ENCODE results near the gene MATK. TPM values are rescaled to one million over a fixed set of nuclear protein-coding genes. Genes with fewer than 3 reads are reported as not detected.

MATK gene
- total RNA-seq, 2 experiments from 2014 or later = 9.1 to 9.4 TPM

DNA sequence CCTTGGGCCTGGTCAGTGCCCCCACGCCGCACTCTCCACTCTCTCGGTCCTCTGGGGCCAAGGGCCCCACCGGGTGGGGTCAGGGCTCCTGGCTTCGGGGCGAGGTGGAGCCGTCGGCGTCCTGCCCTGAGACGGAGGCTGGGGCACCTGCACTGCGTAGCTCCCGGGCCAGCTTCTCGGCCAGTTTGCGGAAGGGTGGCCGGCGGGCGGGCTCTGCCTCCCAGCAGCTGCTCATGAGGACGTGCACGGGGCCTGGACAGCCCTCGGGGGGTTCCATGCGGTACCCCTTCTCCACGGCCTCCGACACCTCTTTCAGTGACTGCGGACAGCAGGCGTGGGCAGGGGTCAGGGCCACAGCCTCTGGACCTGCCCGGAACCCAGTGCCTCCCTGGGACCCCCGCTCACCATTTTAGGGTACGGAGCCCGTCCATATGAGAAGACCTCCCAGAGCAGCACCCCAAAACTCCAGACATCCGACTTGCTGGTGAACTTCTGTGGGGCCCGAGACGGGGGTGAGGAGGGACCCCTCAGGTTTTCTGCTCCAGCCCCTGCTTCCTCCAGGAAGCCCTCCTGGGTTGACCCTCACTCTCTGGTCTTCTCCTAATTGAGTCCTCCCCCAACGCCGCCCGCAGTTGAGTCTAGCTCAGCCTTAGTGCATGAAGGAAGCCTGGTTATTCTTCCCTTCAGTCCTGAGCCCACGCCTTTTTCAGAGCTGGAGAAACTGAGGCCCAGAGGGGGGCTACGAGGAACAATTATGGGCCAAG lies 7.9 kb downstream of the MATK start:
- peaks cover 19% of the 10 kb centered on the region for H3K36me3 Mint-ChIP-seq (ENCODE audit: low read depth)
- ATAC-seq (ENCODE audit: poor library complexity) = no peak
- H3K9me3 Mint-ChIP-seq = peaks cover 4% of the 10 kb centered on the region
- no peaks in the 10 kb centered on the region for H3K27me3 Mint-ChIP-seq
- intact Hi-C loops (cut with DNase I, micrococcal nuclease) = no loop called here
- Histone ChIP-seq H3K27me3 (ENCODE audit: control insufficient read depth in 1 of 2, insufficient read depth in 2 of 2, low read length in 2 of 2) (no peaks in the 10 kb centered on the region), H3K27ac (ENCODE audit: low read depth in 1 of 2, low read length in 2 of 2) (no peak overlapping the region), H3K4me3 (ENCODE audit: low read length) (no peak overlapping the region), H3K4me1 (ENCODE audit: insufficient read depth, low read length) (no peaks in the 10 kb centered on the region), H3K36me3 (ENCODE audit: insufficient read depth, low read length) (peaks cover 4% of the 10 kb centered on the region), H3K9me3 (ENCODE audit: control insufficient read depth in 1 of 2, insufficient read depth in 1 of 2, low read length in 2 of 2) (peaks cover 17 to 33% of the 10 kb centered on the region in 2 experiments)
- no peak for DNase-seq
- no peak overlapping the region for H3K27ac Mint-ChIP-seq
- POLR2A ChIA-PET = no interaction called here
- no peak for TF ChIP-seq CTCF (IDR thresholded peaks at IDR 0.05)
- H3K4me3 Mint-ChIP-seq = no peak overlapping the region
- CTCF ChIA-PET = interaction anchor here (0.8 kb wide), 1 partner anchor 44 kb away, joined by 3 read pairs; no protein-coding TSS in a partner anchor
- H3K4me1 Mint-ChIP-seq (ENCODE audit: low read depth) = no peaks in the 10 kb centered on the region

- Histone ChIP-seq H3K4me1 (ENCODE audit: insufficient read depth, low read length) (no peaks in the 10 kb centered on the region), H3K9me3 (ENCODE audit: control insufficient read depth in 1 of 2, insufficient read depth in 1 of 2, low read length in 2 of 2) (peaks cover 6 to 17% of the 10 kb centered on the region in 2 experiments), H3K4me3 (ENCODE audit: low read length) (no peak overlapping the region), H3K27me3 (ENCODE audit: control insufficient read depth in 1 of 2, insufficient read depth in 2 of 2, low read length in 2 of 2) (no peaks in the 10 kb centered on the region), H3K27ac (ENCODE audit: low read depth in 1 of 2, low read length in 2 of 2) (no peak overlapping the region), H3K36me3 (ENCODE audit: insufficient read depth, low read length) (no peaks in the 10 kb centered on the region)
- Mint-ChIP-seq H3K9me3 (no peaks in the 10 kb centered on the region), H3K4me1 (ENCODE audit: low read depth) (no peaks in the 10 kb centered on the region), H3K27ac (no peak overlapping the region), H3K27me3 (no peaks in the 10 kb centered on the region), H3K36me3 (ENCODE audit: low read depth) (peaks cover 7% of the 10 kb centered on the region), H3K4me3 (no peak overlapping the region)
- DNase-seq (no peak), ATAC-seq (ENCODE audit: poor library complexity) (no peak)
- TF ChIP-seq CTCF (IDR thresholded peaks at IDR 0.05) = no peak
- intact Hi-C loops (cut with DNase I, micrococcal nuclease) = no loop called here
- ChIA-PET POLR2A (no interaction called here), CTCF (no interaction called here)
Measured at GRCh38 chr19:3776479-3777040, 9.6 kb downstream of the MATK start.

DNA sequence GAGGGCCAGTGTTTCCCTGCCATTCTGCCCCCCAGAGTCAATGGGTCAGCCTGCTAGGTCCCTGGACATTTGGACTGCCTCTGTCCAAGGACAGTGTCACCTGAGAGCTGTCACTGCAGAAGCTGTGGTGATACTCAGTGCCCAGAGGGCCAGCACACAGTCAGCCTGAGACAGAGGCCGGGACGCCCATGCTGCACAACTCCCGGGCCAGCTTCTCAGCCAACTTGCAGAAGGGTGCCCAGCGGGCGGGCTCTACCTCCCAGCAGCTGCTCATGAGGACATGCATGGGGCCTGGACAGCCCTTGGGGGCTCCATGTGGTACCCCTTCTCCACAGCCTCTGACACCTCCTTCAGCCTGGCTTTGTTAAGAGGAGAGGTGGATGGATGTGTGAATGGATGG lies 10.3 kb downstream of the MATK start:
- H3K4me3 ChIP-seq (ENCODE audit: low read length) = no peak overlapping the region
- no peak for ATAC-seq (ENCODE audit: poor library complexity)
- H3K27ac Mint-ChIP-seq = no peak overlapping the region
- H3K4me3 Mint-ChIP-seq = no peak overlapping the region
- intact Hi-C loops (cut with DNase I, micrococcal nuclease) = no loop called here
- no peak overlapping the region for H3K27ac ChIP-seq (ENCODE audit: low read depth in 1 of 2, low read length in 2 of 2)
- H3K4me1 ChIP-seq (ENCODE audit: insufficient read depth, low read length) = no peaks in the 10 kb centered on the region
- H3K36me3 Mint-ChIP-seq (ENCODE audit: low read depth) = peaks cover 5% of the 10 kb centered on the region
- no peaks in the 10 kb centered on the region for H3K27me3 Mint-ChIP-seq
- no peak for TF ChIP-seq CTCF (IDR thresholded peaks at IDR 0.05)
- ChIA-PET POLR2A (no interaction called here), CTCF (no interaction called here)
- no peaks in the 10 kb centered on the region for H3K9me3 Mint-ChIP-seq
- no peak for DNase-seq
- H3K9me3 ChIP-seq (ENCODE audit: control insufficient read depth in 1 of 2, insufficient read depth in 1 of 2, low read length in 2 of 2) = peaks cover 0 to 10% of the 10 kb centered on the region in 2 experiments
- no peaks in the 10 kb centered on the region for H3K27me3 ChIP-seq (ENCODE audit: control insufficient read depth in 1 of 2, insufficient read depth in 2 of 2, low read length in 2 of 2)
- H3K36me3 ChIP-seq (ENCODE audit: insufficient read depth, low read length) = no peaks in the 10 kb centered on the region
- H3K4me1 Mint-ChIP-seq (ENCODE audit: low read depth) = no peaks in the 10 kb centered on the region
